ENCODE results near the gene AGPAT2. TPM values are rescaled to one million over a fixed set of nuclear protein-coding genes. Genes with fewer than 3 reads are reported as not detected.

AGPAT2 gene
- total RNA-seq, 1 experiment from 2014 or later: 103 TPM

DNA sequence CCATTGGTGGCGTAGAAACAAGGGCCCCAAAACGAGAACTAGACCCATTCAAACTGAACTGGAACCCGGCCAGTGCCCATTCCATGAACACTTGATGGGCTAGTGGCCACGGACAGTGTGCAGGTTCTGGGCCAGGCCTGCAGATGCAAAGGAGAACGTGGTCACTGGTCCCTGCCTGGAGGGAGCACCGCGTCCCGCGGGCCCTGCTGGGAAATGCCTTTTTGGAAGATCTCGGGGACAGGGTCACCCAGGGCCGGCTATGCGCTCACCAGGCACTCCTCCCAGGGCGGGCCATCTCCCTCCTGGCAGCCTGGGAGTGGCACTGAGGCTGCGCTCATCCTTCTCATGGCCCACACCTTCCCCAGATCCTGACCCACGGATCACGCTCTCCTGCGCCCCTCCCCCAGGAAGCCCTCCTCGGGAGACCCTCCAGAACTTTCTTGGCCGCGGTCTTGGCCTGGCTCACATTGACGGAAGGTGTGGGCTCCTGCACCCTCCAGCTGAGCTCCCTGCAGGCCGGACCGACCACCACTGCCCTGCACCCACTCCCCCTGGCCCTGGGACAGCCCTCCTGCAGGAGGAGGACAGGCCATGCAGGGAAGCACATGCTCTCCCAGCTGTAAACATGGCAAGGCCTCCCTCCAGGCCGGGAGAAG lies 22.3 kb upstream of the AGPAT2 start:
- Histone ChIP-seq H3K79me2 (ENCODE audit: low read length) (no peaks in the 10 kb centered on the region), H4K20me1 (ENCODE audit: low read length) (no peaks in the 10 kb centered on the region), H3K27ac (ENCODE audit: low read length) (no peak overlapping the region), H3K9me2 (replicated peaks; ENCODE audit: low read length) (no peaks in the 10 kb centered on the region), H3K4me3 (ENCODE audit: low read length) (no peak overlapping the region), H3K9me3 (ENCODE audit: low read length) (no peaks in the 10 kb centered on the region), H3K4me2 (ENCODE audit: low read length) (no peak overlapping the region), H2AFZ (ENCODE audit: low read length) (no peak overlapping the region), H3K4me1 (ENCODE audit: insufficient read depth, low read length) (no peaks in the 10 kb centered on the region; the same call in 1 of the 2 replicates), H3F3A (ENCODE audit: low read length, unreplicated experiment) (no peaks in the 10 kb centered on the region), H3K27me3 (ENCODE audit: low read length) (no peaks in the 10 kb centered on the region), H3K36me3 (ENCODE audit: low read depth, low read length) (no peaks in the 10 kb centered on the region), H3K9ac (ENCODE audit: low read length) (no peak overlapping the region)
- DNase-seq (no peak), ATAC-seq (no peak)
- intact Hi-C loops (cut with micrococcal nuclease): no loop called here
- POLR2A ChIA-PET (ENCODE audit: unreplicated experiment): no interaction called here
- no TSS peak for BruUV-seq (replicated peaks)
- CTCF ChIA-PET: no interaction called here
- TF ChIP-seq EZH2 (IDR thresholded peaks at IDR 0.05; ENCODE audit: low read length, unreplicated experiment): no peak
- no peak for TF ChIP-seq CTCF (conservative IDR thresholded peaks at IDR 0.05; ENCODE audit: low read depth, low read length)
- no peak for TF ChIP-seq EZH2phosphoT487 (IDR thresholded peaks at IDR 0.05; ENCODE audit: borderline replicate concordance, low read length)

DNA sequence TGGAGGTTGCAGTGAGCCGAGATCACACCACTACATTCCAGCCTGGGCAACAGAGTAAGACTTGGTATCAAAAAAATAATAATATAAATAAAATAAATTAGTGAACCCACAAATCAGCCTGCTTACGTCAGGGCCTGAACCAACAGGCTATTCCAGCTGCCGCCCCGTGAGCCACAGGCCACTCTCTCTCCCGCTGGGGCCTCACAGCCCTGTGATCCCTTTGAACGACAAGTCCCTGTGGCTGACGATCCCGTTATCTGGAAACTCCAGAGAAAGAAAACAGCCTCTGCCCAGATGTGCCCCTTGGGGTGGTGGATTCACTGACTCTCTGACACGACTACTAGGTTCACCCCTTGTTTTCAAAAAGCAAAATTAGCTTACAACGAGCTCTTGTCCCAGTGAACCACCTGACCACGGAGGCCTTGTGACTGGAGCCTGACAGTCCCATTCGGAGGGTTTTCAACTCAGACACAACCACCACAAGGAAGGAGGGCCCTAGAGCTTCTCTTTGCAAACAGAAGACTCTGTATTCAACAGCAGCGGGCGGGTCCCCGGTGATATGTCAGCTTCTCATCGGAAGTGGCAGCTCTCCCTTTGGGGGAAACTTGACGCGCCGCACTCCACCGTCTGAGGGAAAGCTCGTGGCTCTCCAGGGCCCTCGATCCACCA lies 20.7 kb upstream of the AGPAT2 start:
- Histone ChIP-seq H3K79me2 (ENCODE audit: low read length) (no peaks in the 10 kb centered on the region), H3K4me3 (ENCODE audit: low read length) (no peak overlapping the region), H3K27ac (ENCODE audit: low read length) (no peak overlapping the region), H3K9me2 (replicated peaks; ENCODE audit: low read length) (no peaks in the 10 kb centered on the region), H4K20me1 (ENCODE audit: low read length) (no peaks in the 10 kb centered on the region), H3K9me3 (ENCODE audit: low read length) (no peaks in the 10 kb centered on the region), H2AFZ (ENCODE audit: low read length) (no peak overlapping the region), H3K4me2 (ENCODE audit: low read length) (no peak overlapping the region), H3K4me1 (ENCODE audit: insufficient read depth, low read length) (no peaks in the 10 kb centered on the region), H3K36me3 (ENCODE audit: low read depth, low read length) (no peaks in the 10 kb centered on the region), H3F3A (ENCODE audit: low read length, unreplicated experiment) (no peaks in the 10 kb centered on the region), H3K27me3 (ENCODE audit: low read length) (no peaks in the 10 kb centered on the region), H3K9ac (ENCODE audit: low read length) (no peak overlapping the region)
- intact Hi-C loops (cut with micrococcal nuclease): no loop called here
- ATAC-seq (no peak), DNase-seq (no peak)
- ChIA-PET POLR2A (ENCODE audit: unreplicated experiment) (no interaction called here), CTCF (no interaction called here)
- no peak for TF ChIP-seq EZH2 (IDR thresholded peaks at IDR 0.05; ENCODE audit: low read length, unreplicated experiment)
- TF ChIP-seq EZH2phosphoT487 (IDR thresholded peaks at IDR 0.05; ENCODE audit: borderline replicate concordance, low read length): no peak
- TF ChIP-seq CTCF (conservative IDR thresholded peaks at IDR 0.05; ENCODE audit: low read depth, low read length): no peak
- BruUV-seq (replicated peaks): no TSS peak

- no TSS peak for BruUV-seq (replicated peaks)
These were observed 19.8 kb upstream of the AGPAT2 start for GRCh38 chr9:136707011-136707410.

More at GRCh38 chr9:136707011-136707410, 19.8 kb upstream of the AGPAT2 start:
- Histone ChIP-seq H3F3A (ENCODE audit: low read length, unreplicated experiment) (no peaks in the 10 kb centered on the region), H3K79me2 (ENCODE audit: low read length) (no peaks in the 10 kb centered on the region), H3K9me2 (replicated peaks; ENCODE audit: low read length) (no peaks in the 10 kb centered on the region), H4K20me1 (ENCODE audit: low read length) (no peaks in the 10 kb centered on the region), H3K4me1 (ENCODE audit: insufficient read depth, low read length) (no peaks in the 10 kb centered on the region), H3K27me3 (ENCODE audit: low read length) (no peaks in the 10 kb centered on the region), H2AFZ (ENCODE audit: low read length) (no peak overlapping the region), H3K9me3 (ENCODE audit: low read length) (no peaks in the 10 kb centered on the region), H3K9ac (ENCODE audit: low read length) (no peak overlapping the region), H3K36me3 (ENCODE audit: low read depth, low read length) (no peaks in the 10 kb centered on the region), H3K4me3 (ENCODE audit: low read length) (no peak overlapping the region), H3K4me2 (ENCODE audit: low read length) (no peak overlapping the region), H3K27ac (ENCODE audit: low read length) (no peak overlapping the region)
- intact Hi-C loops (cut with micrococcal nuclease): no loop called here
- ChIA-PET POLR2A (ENCODE audit: unreplicated experiment) (no interaction called here), CTCF (no interaction called here)
- TF ChIP-seq CTCF (conservative IDR thresholded peaks at IDR 0.05; ENCODE audit: low read depth, low read length) (no peak), EZH2 (IDR thresholded peaks at IDR 0.05; ENCODE audit: low read length, unreplicated experiment) (no peak), EZH2phosphoT487 (IDR thresholded peaks at IDR 0.05; ENCODE audit: borderline replicate concordance, low read length) (no peak)
- DNase-seq (no peak), ATAC-seq (no peak)
